ENCODE measurements around the gene POLG.

The POLG gene

GRCh38 chr15:89299896-89300295 lies 34.7 kb downstream of the POLG start:
- H3K79me2 ChIP-seq (ENCODE audit: insufficient read depth, low read length) = no peaks in the 10 kb centered on the region
- H3K9me3 ChIP-seq (ENCODE audit: insufficient read depth, low read length, severe bottlenecking) = no peaks in the 10 kb centered on the region
- peaks cover 74% of the 10 kb centered on the region for H3K36me3 ChIP-seq (ENCODE audit: insufficient read depth, low read length)
- DNase-seq = no peak
- H4K20me1 ChIP-seq (ENCODE audit: insufficient read depth, low read length) = no peaks in the 10 kb centered on the region
- peak; percentile 33; the same call in 1 of the 3 replicates for ATAC-seq (ENCODE audit: insufficient read depth, low read depth)
- H2AFZ ChIP-seq (ENCODE audit: low read depth, low read length) = no peak overlapping the region
- H3K9ac ChIP-seq (ENCODE audit: low read depth, low read length) = no peak overlapping the region
- no peak overlapping the region for H3K27ac ChIP-seq (ENCODE audit: low read length)
- H3K4me2 ChIP-seq (ENCODE audit: insufficient read depth, low read length) = no peak overlapping the region
- H3K27me3 ChIP-seq (ENCODE audit: insufficient read depth, low read length, poor library complexity) = no peaks in the 10 kb centered on the region
- H3K4me3 ChIP-seq (ENCODE audit: low read depth in 1 of 2, low read length in 2 of 2) = no peak overlapping the region
- peak; percentile 9 for TF ChIP-seq CTCF (IDR thresholded peaks at IDR 0.05; ENCODE audit: borderline replicate concordance, extremely low read depth, low read length, poor library complexity, severe bottlenecking)
- TF ChIP-seq EZH2 (IDR thresholded peaks at IDR 0.05; ENCODE audit: borderline replicate concordance, low read depth, low read length, severe bottlenecking) = no peak
- no peaks in the 10 kb centered on the region for H3K4me1 ChIP-seq (ENCODE audit: insufficient read depth, low read length)

GRCh38 chr15:89293012-89293411 lies 41.6 kb downstream of the POLG start:
- Histone ChIP-seq H3K9me3 (ENCODE audit: insufficient read depth, low read length, severe bottlenecking) (no peaks in the 10 kb centered on the region), H3K9ac (ENCODE audit: low read depth, low read length) (no peak overlapping the region), H3K4me3 (ENCODE audit: low read depth in 1 of 2, low read length in 2 of 2) (no peak overlapping the region), H2AFZ (ENCODE audit: low read depth, low read length) (no peak overlapping the region), H3K27me3 (ENCODE audit: insufficient read depth, low read length, poor library complexity) (no peaks in the 10 kb centered on the region), H3K36me3 (ENCODE audit: insufficient read depth, low read length) (peaks cover 86% of the 10 kb centered on the region), H3K4me2 (ENCODE audit: insufficient read depth, low read length) (no peak overlapping the region), H3K79me2 (ENCODE audit: insufficient read depth, low read length) (no peaks in the 10 kb centered on the region), H4K20me1 (ENCODE audit: insufficient read depth, low read length) (no peaks in the 10 kb centered on the region), H3K4me1 (ENCODE audit: insufficient read depth, low read length) (no peaks in the 10 kb centered on the region), H3K27ac (ENCODE audit: low read length) (no peak overlapping the region)
- TF ChIP-seq EZH2 (IDR thresholded peaks at IDR 0.05; ENCODE audit: borderline replicate concordance, low read depth, low read length, severe bottlenecking) (no peak), CTCF (IDR thresholded peaks at IDR 0.05; ENCODE audit: borderline replicate concordance, extremely low read depth, low read length, poor library complexity, severe bottlenecking) (no peak)
- DNase-seq (no peak), ATAC-seq (ENCODE audit: insufficient read depth, low read depth) (no peak)

GRCh38 chr15:89291934-89292438 lies 42.6 kb downstream of the POLG start:
- Histone ChIP-seq H3K27ac (ENCODE audit: low read length) (no peak overlapping the region), H3K4me2 (ENCODE audit: insufficient read depth, low read length) (no peak overlapping the region), H3K9me3 (ENCODE audit: insufficient read depth, low read length, severe bottlenecking) (no peaks in the 10 kb centered on the region), H4K20me1 (ENCODE audit: insufficient read depth, low read length) (no peaks in the 10 kb centered on the region), H3K27me3 (ENCODE audit: insufficient read depth, low read length, poor library complexity) (no peaks in the 10 kb centered on the region), H2AFZ (ENCODE audit: low read depth, low read length) (no peak overlapping the region), H3K36me3 (ENCODE audit: insufficient read depth, low read length) (peaks cover 92% of the 10 kb centered on the region), H3K79me2 (ENCODE audit: insufficient read depth, low read length) (no peaks in the 10 kb centered on the region), H3K9ac (ENCODE audit: low read depth, low read length) (no peak overlapping the region), H3K4me1 (ENCODE audit: insufficient read depth, low read length) (no peaks in the 10 kb centered on the region), H3K4me3 (ENCODE audit: low read depth in 1 of 2, low read length in 2 of 2) (no peak overlapping the region)
- ATAC-seq (ENCODE audit: insufficient read depth, low read depth) (no peak), DNase-seq (no peak)
- TF ChIP-seq CTCF (IDR thresholded peaks at IDR 0.05; ENCODE audit: borderline replicate concordance, extremely low read depth, low read length, poor library complexity, severe bottlenecking) (no peak), EZH2 (IDR thresholded peaks at IDR 0.05; ENCODE audit: borderline replicate concordance, low read depth, low read length, severe bottlenecking) (no peak)

- H3K4me1 ChIP-seq (ENCODE audit: insufficient read depth, low read length) = no peaks in the 10 kb centered on the region
- H4K20me1 ChIP-seq (ENCODE audit: insufficient read depth, low read length) = no peaks in the 10 kb centered on the region
- no peak overlapping the region for H3K4me3 ChIP-seq (ENCODE audit: low read depth in 1 of 2, low read length in 2 of 2)
- no peaks in the 10 kb centered on the region for H3K27me3 ChIP-seq (ENCODE audit: insufficient read depth, low read length, poor library complexity)
- DNase-seq = no peak
- no peaks in the 10 kb centered on the region for H3K9me3 ChIP-seq (ENCODE audit: insufficient read depth, low read length, severe bottlenecking)
- no peaks in the 10 kb centered on the region for H3K79me2 ChIP-seq (ENCODE audit: insufficient read depth, low read length)
- H3K9ac ChIP-seq (ENCODE audit: low read depth, low read length) = no peak overlapping the region
- H3K36me3 ChIP-seq (ENCODE audit: insufficient read depth, low read length) = peaks cover 98% of the 10 kb centered on the region
- H3K4me2 ChIP-seq (ENCODE audit: insufficient read depth, low read length) = no peak overlapping the region
- no peak for ATAC-seq (ENCODE audit: insufficient read depth, low read depth)
- H3K27ac ChIP-seq (ENCODE audit: low read length) = no peak overlapping the region
- no peak overlapping the region for H2AFZ ChIP-seq (ENCODE audit: low read depth, low read length)
- no peak for TF ChIP-seq CTCF (IDR thresholded peaks at IDR 0.05; ENCODE audit: borderline replicate concordance, extremely low read depth, low read length, poor library complexity, severe bottlenecking)
- no peak for TF ChIP-seq EZH2 (IDR thresholded peaks at IDR 0.05; ENCODE audit: borderline replicate concordance, low read depth, low read length, severe bottlenecking)
These were observed 51.4 kb downstream of the POLG start for GRCh38 chr15:89283201-89283600.
